Cardiac fibroblast (primary cell): ENCODE data around the gene AIFM1.

ENCODE experiments used
- DNase-seq, 2 donors: peaks; one replicate each; pipeline versions ENCODE4 v3.0.0 to v3.0.0-alpha.2; 2010; ENCODE audit warnings: low read depth in 2 of 2
- H3K4me3 ChIP-seq, 2 donors: replicated peaks in 1 of 2; 1 replicate in 1 of 2; 2 replicates in 1 of 2; pipeline ENCODE4 v1.5.1; 2011; ENCODE audit warnings: low read depth in 2 of 2, low read length in 2 of 2, mild to moderate bottlenecking in 2 of 2, moderate library complexity in 1 of 2
- CTCF ChIP-seq: IDR thresholded peaks from one replicate; pipeline ENCODE4 v1.5.1; 2011; ENCODE audit warnings: low read depth, mild to moderate bottlenecking, low read length, inconsistent platforms

Gene AIFM1

GRCh38 chrX:130196466-130196865 lies 30.8 kb upstream of the AIFM1 start:
- H3K4me3 ChIP-seq = no peak overlapping the region
- DNase-seq = no peak
- no peak for TF ChIP-seq CTCF

- DNase-seq = no peak
- no peak for TF ChIP-seq CTCF
- no peak overlapping the region for H3K4me3 ChIP-seq
These were observed 25.2 kb upstream of the AIFM1 start for GRCh38 chrX:130190801-130191200.

- H3K4me3 ChIP-seq = no peak overlapping the region
- no peak for TF ChIP-seq CTCF
- no peak for DNase-seq
These were observed 21.0 kb upstream of the AIFM1 start for GRCh38 chrX:130186651-130187050.

GRCh38 chrX:130184857-130185256 lies 19.2 kb upstream of the AIFM1 start:
- H3K4me3 ChIP-seq = no peak overlapping the region
- no peak for TF ChIP-seq CTCF
- DNase-seq = no peak

- TF ChIP-seq CTCF = no peak
- no peak for DNase-seq
- no peak overlapping the region for H3K4me3 ChIP-seq
These were observed 18.5 kb upstream of the AIFM1 start for GRCh38 chrX:130184168-130184567.

GRCh38 chrX:130179579-130180215 lies 14.1 kb upstream of the AIFM1 start:
- no peak for TF ChIP-seq CTCF
- H3K4me3 ChIP-seq = no peak overlapping the region
- peak in 1 of 2 donors; percentile 57 for DNase-seq

GRCh38 chrX:130179170-130179569 lies 13.5 kb upstream of the AIFM1 start:
- TF ChIP-seq CTCF = no peak
- no peak for DNase-seq
- no peak overlapping the region for H3K4me3 ChIP-seq
